Right cardiac atrium (tissue), 5 donors: ENCODE data around the gene KLHL26. TPM values are rescaled to one million over a fixed set of nuclear protein-coding genes. Genes with fewer than 3 reads are reported as not detected.

ENCODE experiments used
- ATAC-seq, 2 donors: fragments of 200-7000 bp; cut with Tn5 transposase; one replicate each; pipeline versions ENCODE4 v1.8.0 to v1.9.1; 2020; ENCODE audit warnings: moderate library complexity in 2 of 2, mild to moderate bottlenecking in 1 of 2
- DNase-seq, 3 donors: peaks; one replicate each; pipeline ENCODE4 v3.0.0-alpha.2; 2020
- H3K27ac ChIP-seq: one replicate; pipeline ENCODE4 v1.5.1; 2013; ENCODE audit warnings: mild to moderate bottlenecking, low read length, control low read depth, moderate library complexity
- H3K27me3 ChIP-seq: one replicate; pipeline ENCODE4 v1.6.1; 2013; ENCODE audit not compliant: control insufficient read depth, insufficient read depth
- H3K4me1 ChIP-seq: one replicate; pipeline ENCODE4 v1.6.1; 2013; ENCODE audit warnings: low read length; ENCODE audit not compliant: control insufficient read depth, insufficient read depth
- H3K4me3 ChIP-seq: one replicate; pipeline ENCODE4 v1.5.1; 2013; ENCODE audit warnings: low read length, control low read depth
- H3K9me3 ChIP-seq: one replicate; pipeline ENCODE4 v1.6.1; 2013; ENCODE audit warnings: low read length; ENCODE audit not compliant: control insufficient read depth
- WGBS: extraction: QIAGEN DNeasy Blood & Tissue Kit; methylation state at CpG from one replicate; pipeline ENCODE4 v1.1.7; 2013; 5-methylcytosine and 5-hydroxymethylcytosine counted together
- intact Hi-C, 4 donors: fragments of 100-400 bp; cut with DNase I; formaldehyde crosslinking; loops; one replicate each; pipeline versions ENCODE4 v1.11.0 to v1.14.0; 2022 to 2023
- polyA plus RNA-seq: library from polyadenylated mRNA; stranded (reverse); fragments of 200-250 nt; gene quantifications from one replicate; pipeline ENCODE4 v1.2.3, GENCODE V29; 2013
- total RNA-seq, 4 donors: library from RNA; stranded (reverse); fragmentation: NEBNext Ultra II Directional; extraction: Animal tissue kit (Norgen Biotek cat#: 25700); gene quantifications; one replicate each; pipeline ENCODE4 v1.2.1, GENCODE V29; 2021
- donor health status: healthy with polysubstance abuse.
- donor health status: DM: no; HTN: yes; CAD: no.
- donor health status: DM: no; HTN: no; CAD: no.
- donor health status: DM: no; HTN: yes; CAD: no; lungs with severe emphysema.
- donor health status: DM: yes; HTN: yes; CAD: no.

KLHL26 gene
- total and polyA plus RNA-seq, 5 donors = 5.1 to 14.4 (median 9.0) TPM

- intact Hi-C loops = no loop called here
- ATAC-seq = no peak
- DNase-seq = no peak
- no peaks in the 10 kb centered on the region for H3K4me1 ChIP-seq
- no peaks in the 10 kb centered on the region for H3K27me3 ChIP-seq
- 53% methylated on average over 9 of the region's 9 CpGs for WGBS
- no peak overlapping the region for H3K27ac ChIP-seq
- H3K4me3 ChIP-seq = no peak overlapping the region
- no peaks in the 10 kb centered on the region for H3K9me3 ChIP-seq
Measured at GRCh38 chr19:18608805-18609716, 27.8 kb upstream of the KLHL26 start.

- no peak for DNase-seq
- intact Hi-C loops = no loop called here
- Histone ChIP-seq H3K27ac (no peak overlapping the region), H3K27me3 (no peaks in the 10 kb centered on the region), H3K9me3 (no peaks in the 10 kb centered on the region), H3K4me3 (no peak overlapping the region), H3K4me1 (no peaks in the 10 kb centered on the region)
- 33% methylated on average over 2 of the region's 2 CpGs for WGBS
- ATAC-seq = no peak
Measured at GRCh38 chr19:18609717-18610051, 27.1 kb upstream of the KLHL26 start.

- no peak overlapping the region for H3K4me3 ChIP-seq
- no peaks in the 10 kb centered on the region for H3K4me1 ChIP-seq
- DNase-seq (no peak), ATAC-seq (no peak)
- 42% methylated on average over 3 of the region's 3 CpGs for WGBS
- no peaks in the 10 kb centered on the region for H3K27me3 ChIP-seq
- no peak overlapping the region for H3K27ac ChIP-seq
- intact Hi-C loops = no loop called here
- H3K9me3 ChIP-seq = no peaks in the 10 kb centered on the region
Measured at GRCh38 chr19:18610245-18610555, 26.6 kb upstream of the KLHL26 start.

GRCh38 chr19:18610556-18611326, 26.1 kb upstream of the KLHL26 start:
- intact Hi-C loops = no loop called here
- Histone ChIP-seq H3K4me3 (no peak overlapping the region), H3K27me3 (no peaks in the 10 kb centered on the region), H3K9me3 (no peaks in the 10 kb centered on the region), H3K27ac (no peak overlapping the region), H3K4me1 (no peaks in the 10 kb centered on the region)
- ATAC-seq = no peak
- 7% methylated on average over 45 of the region's 45 CpGs for WGBS
- no peak for DNase-seq

- ATAC-seq (no peak), DNase-seq (no peak)
- 3% methylated on average over 62 of the region's 62 CpGs for whole genome bisulfite sequencing
- no peak overlapping the region for H3K27ac ChIP-seq
- no peaks in the 10 kb centered on the region for H3K4me1 ChIP-seq
- H3K4me3 ChIP-seq = peak overlapping the region; percentile 4
- no peaks in the 10 kb centered on the region for H3K27me3 ChIP-seq
- intact Hi-C loops = no loop called here
- H3K9me3 ChIP-seq = no peaks in the 10 kb centered on the region
Measured at GRCh38 chr19:18611327-18612050, 25.3 kb upstream of the KLHL26 start.

- WGBS = 1% methylated on average over 30 of the region's 30 CpGs
- DNase-seq (no peak), ATAC-seq (no peak)
- Histone ChIP-seq H3K27me3 (no peaks in the 10 kb centered on the region), H3K4me1 (no peaks in the 10 kb centered on the region), H3K27ac (no peak overlapping the region), H3K9me3 (no peaks in the 10 kb centered on the region), H3K4me3 (peak overlapping the region; percentile 28)
- intact Hi-C loops = no loop called here
Measured at GRCh38 chr19:18612051-18612771, 24.6 kb upstream of the KLHL26 start.

- Histone ChIP-seq H3K27ac (no peak within 1 kb of the TSS), H3K4me3 (peak within 1 kb of the TSS; percentile 28), H3K4me1 (no peaks in the 10 kb centered on the region), H3K27me3 (no peaks in the 10 kb centered on the region), H3K9me3 (no peaks in the 10 kb centered on the region)
- 3% methylated on average over 70 of the region's 70 CpGs for WGBS
- ATAC-seq = peak; percentile 15 to 34
- intact Hi-C loops = no loop called here
- no peak for DNase-seq
Measured at GRCh38 chr19:18612772-18613588, 23.8 kb upstream of the KLHL26 start, which contains the start of gene TMEM59L. Gene TMEM59L (plus strand): TSS chr19:18612870. CDS start chr19:18612959, 89 bp downstream.

- DNase-seq = no peak
- Histone ChIP-seq H3K27ac (no peak overlapping the region), H3K4me3 (no peak overlapping the region), H3K27me3 (no peaks in the 10 kb centered on the region), H3K4me1 (no peaks in the 10 kb centered on the region), H3K9me3 (no peaks in the 10 kb centered on the region)
- intact Hi-C loops = no loop called here
- no peak for ATAC-seq
- WGBS = 43% methylated on average over 23 of the region's 23 CpGs
Measured at GRCh38 chr19:18613589-18614234, 23.1 kb upstream of the KLHL26 start.

GRCh38 chr19:18616023-18616422, 20.8 kb upstream of the KLHL26 start:
- intact Hi-C loops = no loop called here
- Histone ChIP-seq H3K4me3 (no peak overlapping the region), H3K27ac (no peak overlapping the region), H3K27me3 (no peaks in the 10 kb centered on the region), H3K4me1 (no peaks in the 10 kb centered on the region), H3K9me3 (no peaks in the 10 kb centered on the region)
- WGBS = 96% methylated on average over 3 of the region's 3 CpGs
- ATAC-seq (no peak), DNase-seq (no peak)

GRCh38 chr19:18617562-18617961, 19.3 kb upstream of the KLHL26 start:
- H3K27ac ChIP-seq = no peak overlapping the region
- intact Hi-C loops = no loop called here
- no peaks in the 10 kb centered on the region for H3K27me3 ChIP-seq

More at GRCh38 chr19:18617562-18617961, 19.3 kb upstream of the KLHL26 start:
- no peak for ATAC-seq
- DNase-seq = no peak
- no peaks in the 10 kb centered on the region for H3K9me3 ChIP-seq
- no peak overlapping the region for H3K4me3 ChIP-seq
- H3K4me1 ChIP-seq = no peaks in the 10 kb centered on the region
